ENCODE results near the gene COMP.

COMP gene

DNA sequence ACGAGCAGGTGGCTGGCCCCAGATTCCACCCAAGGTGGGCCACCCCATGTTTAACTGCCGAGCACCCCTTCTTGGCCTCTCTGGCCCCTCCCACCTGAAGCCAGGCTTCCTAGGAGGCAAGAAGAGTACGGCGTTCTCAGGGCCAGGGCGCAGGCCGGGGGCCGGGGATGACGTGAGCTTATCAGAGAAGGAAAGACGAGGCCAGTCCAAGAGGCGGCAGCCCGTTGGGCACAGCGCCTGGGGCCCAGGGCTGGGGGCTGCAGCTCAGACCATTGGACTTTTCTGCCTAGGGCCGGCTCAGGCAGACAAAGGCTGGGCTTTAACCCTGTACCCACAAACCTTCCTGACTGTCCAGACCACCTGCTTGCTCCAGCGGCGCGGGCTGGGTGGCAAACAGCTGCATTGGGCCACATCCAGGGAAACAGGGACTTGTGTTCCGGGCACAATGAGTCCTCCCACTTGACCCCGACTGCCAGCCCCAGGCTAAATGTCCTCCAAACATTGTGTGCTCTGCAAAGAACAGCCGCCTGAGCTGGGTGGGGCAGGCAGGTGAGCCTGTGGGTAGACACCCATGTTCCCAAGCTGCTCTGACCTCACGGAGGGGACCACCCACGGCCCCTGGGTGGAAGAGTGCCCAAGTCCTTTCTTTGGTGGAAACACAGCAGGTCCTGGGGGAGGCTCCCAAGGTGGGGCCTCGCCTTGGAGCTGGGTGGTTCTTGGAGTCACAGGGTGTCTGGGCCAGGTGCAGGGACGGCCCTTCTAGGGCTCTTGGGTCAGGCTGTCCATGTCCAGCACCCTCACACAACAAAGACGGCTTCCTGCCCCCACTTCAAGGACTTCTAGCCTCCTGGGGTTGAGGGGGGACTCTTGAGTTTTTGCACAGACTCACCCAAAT, 21.9 kb downstream of the COMP start:
- DNase-seq (ENCODE audit: low read depth), result no peak

DNA sequence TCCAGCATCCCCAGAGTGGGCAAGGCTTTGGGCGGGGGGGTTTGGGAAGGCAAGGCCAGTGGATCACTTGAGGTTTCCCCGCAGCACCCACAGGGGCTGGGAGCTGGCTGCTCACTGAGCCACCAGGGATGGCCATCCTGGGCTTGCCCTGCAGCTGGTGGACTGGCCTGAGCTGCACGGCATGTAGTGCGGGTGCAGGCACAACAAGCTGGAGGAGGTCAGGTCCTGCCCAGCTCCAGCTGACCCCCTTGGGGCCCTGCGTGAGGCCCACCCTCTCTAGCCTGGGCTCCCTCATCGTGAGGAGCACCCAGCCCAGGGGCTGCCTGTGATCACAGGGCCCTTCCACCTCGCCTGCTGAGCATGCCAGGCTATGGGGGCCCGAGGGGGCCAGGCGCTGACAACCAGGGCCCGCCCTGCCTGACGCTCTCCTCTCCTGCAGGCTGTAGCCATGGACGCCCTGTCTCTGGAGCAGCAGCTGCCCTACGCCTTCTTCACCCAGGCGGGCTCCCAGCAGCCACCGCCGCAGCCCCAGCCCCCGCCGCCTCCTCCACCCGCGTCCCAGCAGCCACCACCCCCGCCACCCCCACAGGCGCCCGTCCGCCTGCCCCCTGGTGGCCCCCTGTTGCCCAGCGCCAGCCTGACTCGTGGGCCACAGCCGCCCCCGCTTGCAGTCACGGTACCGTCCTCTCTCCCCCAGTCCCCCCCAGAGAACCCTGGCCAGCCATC, 22.9 kb downstream of the COMP start:
- no peak for DNase-seq (ENCODE audit: low read depth)

DNA sequence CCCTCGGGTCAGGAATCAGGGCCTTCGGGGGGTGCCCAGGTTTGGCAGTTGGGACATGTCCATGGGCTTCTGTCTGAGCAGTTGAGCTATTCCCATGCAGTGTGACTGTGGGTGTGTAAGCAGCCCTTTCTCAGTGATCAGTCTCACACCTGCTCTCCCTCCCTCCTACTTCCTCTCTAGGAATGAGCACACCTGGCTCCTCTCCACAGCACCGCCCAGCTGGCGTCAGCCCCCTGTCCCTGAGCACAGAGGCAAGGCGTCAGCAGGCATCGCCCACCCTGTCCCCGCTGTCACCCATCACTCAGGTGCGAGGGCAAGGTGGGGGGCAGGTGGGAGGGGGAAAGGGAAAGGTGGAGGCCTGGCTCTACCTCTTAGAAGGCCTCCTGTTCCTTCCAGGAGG, 25.9 kb downstream of the COMP start:
- DNase-seq (ENCODE audit: low read depth), result no peak

GRCh38 chr19:18764591-18765051, 26.5 kb downstream of the COMP start:
- no peak for DNase-seq (ENCODE audit: low read depth)

DNA sequence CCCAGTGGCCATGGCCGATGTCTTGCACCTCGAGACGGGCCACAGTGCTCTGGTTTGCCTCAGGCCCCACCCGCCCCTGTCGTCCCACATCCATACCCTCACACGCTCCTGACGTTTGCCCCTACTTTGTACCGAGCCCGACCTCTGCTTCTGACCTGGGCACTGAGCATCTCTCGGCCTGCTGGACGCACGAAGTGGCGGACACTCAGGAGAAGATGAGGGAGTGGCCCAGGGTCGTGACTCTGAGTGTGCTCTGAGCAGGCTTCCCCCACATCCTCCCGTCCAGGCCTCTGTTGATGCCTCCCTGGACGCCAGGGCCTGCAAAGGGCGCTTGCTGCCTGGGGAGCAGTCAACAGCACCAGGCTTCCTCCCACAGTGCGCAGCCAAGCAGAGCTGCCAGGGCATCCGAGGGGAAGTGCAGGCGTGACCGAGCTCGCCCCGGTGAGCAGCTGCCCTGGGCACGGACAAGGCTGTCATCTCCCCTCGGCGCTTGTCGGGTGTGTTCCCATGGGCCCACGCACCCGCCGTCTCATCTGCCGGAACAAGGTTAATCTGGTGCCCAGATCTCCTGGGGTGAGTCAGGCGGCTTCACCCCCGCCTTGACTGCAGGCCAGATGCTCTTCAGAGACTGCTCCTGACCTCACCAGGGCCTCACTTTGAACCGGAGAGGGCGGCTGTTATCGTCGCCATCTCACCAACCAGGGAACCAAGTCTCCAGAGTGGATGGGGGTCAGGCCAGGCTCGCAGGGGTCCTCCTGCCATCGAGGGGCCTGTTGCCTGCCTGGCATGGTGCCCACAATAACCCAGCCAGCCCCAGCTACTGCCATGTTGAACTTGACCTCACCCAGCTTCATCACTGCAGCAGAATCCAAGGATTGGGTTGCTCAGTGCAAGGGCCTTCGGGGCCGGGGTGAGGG, 27.2 kb downstream of the COMP start:
- DNase-seq (ENCODE audit: low read depth), result no peak

DNA sequence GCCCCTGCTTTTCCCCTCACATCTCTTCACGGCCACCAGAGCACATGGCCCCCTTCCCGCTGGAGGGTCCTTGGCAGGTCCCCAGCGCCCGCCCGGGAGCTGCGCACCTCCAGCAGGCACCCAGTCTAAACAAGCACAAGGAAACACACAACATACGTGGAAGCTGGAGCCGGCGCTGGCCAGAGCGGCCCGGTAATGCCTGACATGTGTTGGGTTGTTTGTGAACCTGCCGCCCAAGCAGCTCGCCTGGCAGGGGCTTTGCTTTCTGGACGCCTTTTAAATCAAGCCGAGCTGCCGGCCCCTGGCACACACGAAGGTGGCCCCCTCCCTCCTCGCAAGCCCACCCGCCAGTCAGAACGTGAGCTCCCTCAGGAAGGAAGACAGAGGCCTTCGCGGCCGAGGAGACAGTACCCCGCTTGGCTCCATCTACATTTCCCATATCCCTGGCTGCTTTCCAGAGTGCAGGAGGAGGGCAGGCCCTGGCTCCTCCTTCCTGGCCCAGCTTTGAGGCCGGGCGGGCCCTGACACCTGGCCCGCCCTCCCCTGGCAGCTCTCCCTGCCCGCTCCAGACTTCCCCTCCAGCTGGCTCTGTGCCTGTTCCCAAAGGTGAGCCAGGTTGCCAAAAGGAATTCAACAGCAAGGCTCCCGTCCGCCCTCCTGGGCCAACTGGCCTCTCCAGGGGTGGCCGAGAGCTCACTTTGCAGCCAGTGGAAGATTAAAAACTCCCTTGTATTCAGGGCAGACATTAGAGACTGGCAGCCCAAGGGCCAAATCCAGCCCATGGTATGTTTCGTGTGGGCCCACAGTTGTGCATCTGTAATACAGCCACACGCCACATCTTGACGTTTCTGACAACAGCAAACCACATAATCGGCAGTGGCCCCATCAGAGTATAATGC, 28.7 kb downstream of the COMP start:
- DNase-seq (ENCODE audit: low read depth), result no peak

GRCh38 chr19:18761531-18762110, 29.5 kb downstream of the COMP start:
- no peak for DNase-seq (ENCODE audit: low read depth)

DNA sequence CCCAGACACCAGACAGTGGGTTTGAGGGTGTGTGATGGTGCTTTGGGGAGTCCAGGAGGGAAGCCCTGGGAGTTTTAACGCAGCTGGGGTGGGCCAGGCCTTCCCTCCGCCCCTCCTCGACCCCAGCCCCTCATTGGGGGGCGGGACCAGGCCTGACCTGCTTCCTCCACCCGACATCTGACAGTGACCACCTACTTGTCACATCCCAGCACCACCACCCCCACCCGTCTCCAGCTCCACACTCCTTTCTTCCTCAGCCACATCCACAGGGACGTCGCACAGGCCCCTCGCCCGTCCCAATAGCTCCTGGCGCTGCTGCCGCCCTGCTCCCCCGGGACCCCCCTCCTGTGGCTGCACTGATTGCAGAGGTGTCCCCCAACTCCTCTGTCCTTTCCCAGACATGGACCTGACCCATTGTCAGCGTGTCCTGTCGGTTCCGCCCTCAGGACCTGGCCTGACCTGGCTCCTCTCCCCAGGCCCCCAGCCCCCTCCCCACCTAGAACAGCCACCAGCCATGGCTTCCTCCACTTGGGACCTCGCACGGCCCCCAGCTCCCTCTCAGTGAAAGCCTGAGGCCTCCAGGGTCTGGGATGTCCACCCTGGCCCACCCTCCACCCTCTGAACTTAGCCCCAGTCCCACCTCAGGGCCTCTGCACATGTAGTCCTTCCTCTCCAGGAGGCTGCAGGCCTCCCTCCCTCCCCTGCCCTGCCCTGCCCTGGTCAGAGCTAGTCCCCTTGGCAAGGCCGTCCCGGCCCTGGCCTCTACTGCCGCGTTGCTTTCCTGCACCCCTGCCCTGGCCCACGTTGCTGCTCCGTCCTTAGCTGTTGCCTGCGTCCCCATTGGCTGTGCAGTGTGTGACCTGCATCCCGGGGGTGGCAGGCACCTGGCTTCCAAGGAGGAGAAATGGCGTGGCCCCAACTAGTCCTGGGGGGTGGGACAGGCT, 30.4 kb downstream of the COMP start:
- no peak for DNase-seq (ENCODE audit: low read depth)

DNA sequence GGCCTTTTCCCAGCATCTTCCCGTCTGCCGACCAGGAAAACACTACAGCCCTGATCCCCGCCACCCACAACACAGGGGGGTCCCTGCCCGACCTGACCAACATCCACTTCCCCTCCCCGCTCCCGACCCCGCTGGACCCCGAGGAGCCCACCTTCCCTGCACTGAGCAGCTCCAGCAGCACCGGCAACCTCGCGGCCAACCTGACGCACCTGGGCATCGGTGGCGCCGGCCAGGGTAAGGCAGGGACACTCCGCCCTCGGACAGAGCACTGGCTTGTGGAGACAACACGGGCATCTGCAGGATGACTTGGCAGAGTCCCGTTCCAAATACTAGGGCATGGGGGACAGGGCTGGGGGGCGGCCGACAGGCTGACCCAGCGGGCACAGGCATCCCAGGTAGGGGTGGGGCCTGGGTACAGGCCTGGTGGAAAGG, 31.1 kb downstream of the COMP start:
- DNase-seq (ENCODE audit: low read depth), result no peak

DNA sequence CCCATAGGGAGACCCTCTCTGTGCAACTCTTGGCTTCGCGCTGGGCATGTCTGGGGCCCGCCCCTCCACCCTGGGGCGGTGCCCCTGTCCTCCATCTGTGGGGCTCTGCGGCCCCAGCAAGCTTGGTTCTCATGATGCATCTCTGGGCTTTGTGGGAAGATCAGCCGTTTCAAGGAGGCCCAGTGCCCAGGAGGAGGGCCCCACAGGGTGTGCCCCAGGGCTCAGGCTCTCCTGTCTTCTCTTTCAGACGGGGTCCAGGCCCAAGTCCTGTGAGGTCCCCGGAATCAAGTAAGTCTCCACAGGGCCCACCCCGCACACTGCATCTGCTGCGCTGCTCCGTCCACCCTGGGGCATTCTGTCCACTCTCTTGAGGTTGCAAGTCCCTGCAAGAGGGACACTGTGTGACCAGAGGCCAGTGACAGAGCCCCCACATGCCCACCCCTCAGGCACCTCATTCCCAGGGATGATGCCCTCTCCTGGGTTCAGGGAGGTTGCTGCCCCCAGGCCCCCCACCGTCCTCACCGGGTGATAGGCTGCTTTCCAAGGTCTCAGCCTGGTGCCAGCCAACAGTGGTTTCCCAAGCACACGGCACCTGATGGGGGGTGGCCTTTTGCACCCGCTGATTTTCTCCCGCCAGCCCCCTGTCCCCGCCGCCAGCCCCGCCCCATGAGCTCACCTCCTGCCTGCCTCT, 31.7 kb downstream of the COMP start:
- DNase-seq (ENCODE audit: low read depth), result no peak

- DNase-seq (ENCODE audit: low read depth), result no peak
Observed at GRCh38 chr19:18756896-18757295, 34.2 kb downstream of the COMP start.

DNA sequence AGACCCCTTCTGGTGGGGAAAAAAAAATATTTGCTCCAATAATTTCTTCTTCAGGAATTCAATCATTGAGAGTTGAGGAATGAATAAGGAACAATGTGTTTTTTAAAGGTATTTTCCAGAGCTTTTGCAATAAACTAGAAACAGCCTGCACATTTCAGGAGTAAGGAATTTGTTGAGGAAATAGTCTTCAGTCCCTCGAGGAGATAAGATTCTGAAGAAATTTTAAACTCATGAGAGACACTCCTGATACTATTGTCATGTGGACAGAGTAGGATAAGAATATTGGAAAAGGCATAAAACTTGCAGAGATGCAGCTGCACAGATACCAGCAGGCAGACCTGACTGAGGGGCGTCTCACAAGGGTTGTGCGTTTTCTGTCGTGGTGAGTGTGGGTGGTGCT, 36.6 kb downstream of the COMP start:
- DNase-seq (ENCODE audit: low read depth), result no peak

DNA sequence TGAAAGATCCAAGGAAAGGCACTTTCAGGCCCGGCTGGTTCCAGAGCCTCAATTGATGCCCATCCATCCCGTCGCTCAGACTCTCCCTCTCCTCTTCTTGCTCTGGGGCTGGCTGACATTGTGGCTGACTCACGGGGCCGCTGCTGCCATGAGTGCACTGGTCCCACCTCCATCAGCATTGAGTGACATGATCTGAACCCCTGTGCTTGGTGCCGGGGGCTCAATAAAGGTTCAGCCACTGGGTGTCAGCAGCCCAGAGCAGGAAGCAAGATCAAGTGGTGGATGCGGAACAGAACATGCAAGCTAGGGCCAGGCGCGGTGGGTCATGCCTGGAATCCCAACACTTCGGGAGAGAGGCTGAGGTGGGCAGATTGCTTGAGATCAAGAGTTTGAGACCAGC, 39.5 kb downstream of the COMP start:
- DNase-seq (ENCODE audit: low read depth), result no peak

DNA sequence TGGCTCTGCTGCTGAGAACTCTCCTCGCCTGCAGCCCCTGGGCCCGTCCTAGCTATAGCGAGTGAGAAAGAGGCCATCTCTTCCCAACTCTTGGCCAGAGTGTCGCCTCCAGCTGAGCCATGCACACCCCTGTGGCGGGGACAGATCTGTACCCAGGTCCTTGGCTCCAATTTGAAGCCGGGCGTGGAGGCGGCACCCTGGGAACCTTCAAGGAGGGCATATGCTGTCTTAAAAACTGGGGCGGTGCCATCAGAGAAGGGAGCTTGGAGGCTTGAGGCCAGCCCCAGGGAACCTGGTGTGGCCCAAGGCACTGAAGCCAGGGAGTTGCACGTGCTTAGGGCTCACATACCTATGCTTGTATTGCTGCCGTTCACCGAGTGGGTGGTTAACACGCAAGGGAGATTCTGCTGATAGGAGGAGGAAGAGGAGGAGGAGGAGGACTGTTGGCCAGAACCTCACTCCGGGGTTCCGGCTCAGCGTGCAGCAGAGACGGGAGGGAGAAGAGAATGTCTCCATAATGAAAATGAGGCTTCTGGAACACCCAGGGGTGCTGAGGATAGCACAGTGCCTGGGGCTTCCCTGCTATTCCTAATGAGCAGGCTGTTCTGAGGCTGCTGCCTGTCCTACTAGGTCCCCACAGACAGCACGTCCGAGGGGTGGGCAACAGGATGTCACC, 40.7 kb downstream of the COMP start:
- DNase-seq (ENCODE audit: low read depth), result no peak

GRCh38 chr19:18749362-18750231, 41.5 kb downstream of the COMP start:
- no peak for DNase-seq (ENCODE audit: low read depth)

DNA sequence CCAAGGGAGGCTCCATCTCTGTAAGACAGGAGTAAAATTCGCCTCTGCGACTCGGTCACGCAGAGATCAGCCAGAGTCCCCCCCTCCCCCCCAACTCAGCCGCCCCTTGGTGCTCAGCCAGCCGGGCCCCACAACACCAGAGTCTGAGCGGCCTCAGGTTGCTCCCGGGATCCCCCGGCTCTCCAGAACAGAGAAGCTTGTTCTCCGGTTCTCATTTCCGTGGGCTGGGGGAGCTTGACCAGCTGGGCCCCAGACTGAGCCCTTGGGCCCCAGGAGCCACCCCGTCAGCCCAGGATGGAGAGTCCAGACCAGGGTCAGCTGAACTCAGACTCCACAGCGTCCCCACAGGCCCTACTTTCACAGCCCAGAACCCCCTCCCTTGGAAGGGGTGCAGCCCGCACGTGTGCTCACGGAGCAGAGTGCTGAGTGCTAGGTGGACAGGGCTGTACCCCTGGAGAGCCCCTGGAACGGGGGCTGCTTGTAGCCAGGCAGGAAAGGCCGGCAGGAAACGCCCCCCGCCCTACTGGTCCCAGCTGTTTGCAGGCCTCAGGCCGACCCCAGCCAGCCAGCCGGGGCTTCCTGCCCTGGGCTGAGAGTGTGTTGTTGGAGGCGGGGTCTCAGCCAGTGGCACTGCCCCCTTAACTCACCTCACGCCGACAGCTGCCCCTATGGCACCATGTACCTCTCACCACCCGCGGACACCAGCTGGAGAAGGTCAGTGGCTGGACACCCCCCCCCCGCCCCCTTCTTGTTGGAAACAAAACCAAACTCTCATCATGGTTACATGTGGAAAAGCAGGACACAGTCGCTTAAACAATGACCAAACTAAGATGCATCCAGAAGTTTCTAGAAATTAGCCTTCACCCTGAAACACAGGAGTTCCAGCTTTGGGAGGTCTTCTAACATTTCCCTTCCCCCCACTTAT, 44.4 kb downstream of the COMP start:
- DNase-seq (ENCODE audit: low read depth), result no peak
